NCI-H146 treated with DMSO at 0.1 percent for 48 hours (cell line): ENCODE results near the gene BSPH1.
"Not testable (repeated sequence)": the region's sequence is repeated elsewhere in the genome, so short reads cannot be mapped to it uniquely, and the experiment has no call there.

Experiments used
- DNase-seq: peaks from one replicate; lab custom pipeline; 2025; ENCODE audit not compliant: unreplicated experiment; lab: John Stamatoyannopoulos, UW

Gene BSPH1

DNA sequence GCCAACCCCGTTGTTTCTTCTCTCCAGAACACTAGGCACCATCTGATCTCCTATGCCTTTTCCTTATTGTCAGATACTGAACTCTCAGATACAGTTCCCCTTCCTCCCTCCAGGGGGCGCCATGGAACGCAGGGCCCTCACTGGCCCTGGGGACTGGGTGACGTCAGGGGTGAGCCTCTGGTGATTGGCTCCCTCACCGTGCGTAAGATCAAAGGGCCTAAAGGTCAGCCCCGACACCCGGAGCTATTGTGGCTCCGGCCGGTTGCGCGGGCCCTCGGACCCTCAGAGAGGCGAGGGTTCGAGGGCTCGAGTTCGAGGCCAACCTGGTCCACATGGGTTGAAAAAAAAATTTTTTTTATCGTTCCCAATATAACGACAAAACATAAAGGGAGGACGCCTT is 63.4 kb downstream of the BSPH1 start:
- not testable (repeated sequence) for DNase-seq

DNA sequence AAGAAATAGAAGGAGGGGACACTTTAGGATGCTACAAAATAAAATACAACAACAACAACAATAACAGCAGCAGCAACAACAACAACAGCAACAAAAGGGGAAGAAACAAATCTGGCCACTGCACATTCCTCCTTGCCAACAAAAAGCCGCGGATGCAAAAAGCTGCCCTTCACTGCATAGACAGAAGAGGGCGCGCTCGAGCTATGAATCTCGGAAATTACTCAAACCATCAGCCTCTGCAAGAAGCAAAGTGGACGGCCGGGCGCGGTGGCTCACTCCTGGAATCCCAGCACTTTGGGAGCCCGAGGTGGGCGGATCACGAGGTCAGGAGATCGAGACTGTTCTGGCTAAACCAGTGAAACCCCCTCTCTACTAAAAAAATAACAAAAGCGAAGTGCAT is 71.9 kb downstream of the BSPH1 start:
- DNase-seq, result not testable (repeated sequence)
